SK-N-SH treated with all-trans-retinoic acid at 6 μM for 48 hours (cell line): ENCODE data around the gene TBXA2R.

Experiments
- ESRRG ChIP-seq: fragments of 250-450 bp; sonication (Bioruptor Pico); IDR thresholded peaks from 2 replicates; pipeline ENCODE4 v1.6.1; 2021; ENCODE audit warnings: mild to moderate bottlenecking
- ZFP3 ChIP-seq: fragments of 250-450 bp; sonication (Bioruptor Pico); IDR thresholded peaks from 2 replicates; pipeline ENCODE4 v1.5.0; 2020; ENCODE audit warnings: mild to moderate bottlenecking, moderate library complexity

DNA sequence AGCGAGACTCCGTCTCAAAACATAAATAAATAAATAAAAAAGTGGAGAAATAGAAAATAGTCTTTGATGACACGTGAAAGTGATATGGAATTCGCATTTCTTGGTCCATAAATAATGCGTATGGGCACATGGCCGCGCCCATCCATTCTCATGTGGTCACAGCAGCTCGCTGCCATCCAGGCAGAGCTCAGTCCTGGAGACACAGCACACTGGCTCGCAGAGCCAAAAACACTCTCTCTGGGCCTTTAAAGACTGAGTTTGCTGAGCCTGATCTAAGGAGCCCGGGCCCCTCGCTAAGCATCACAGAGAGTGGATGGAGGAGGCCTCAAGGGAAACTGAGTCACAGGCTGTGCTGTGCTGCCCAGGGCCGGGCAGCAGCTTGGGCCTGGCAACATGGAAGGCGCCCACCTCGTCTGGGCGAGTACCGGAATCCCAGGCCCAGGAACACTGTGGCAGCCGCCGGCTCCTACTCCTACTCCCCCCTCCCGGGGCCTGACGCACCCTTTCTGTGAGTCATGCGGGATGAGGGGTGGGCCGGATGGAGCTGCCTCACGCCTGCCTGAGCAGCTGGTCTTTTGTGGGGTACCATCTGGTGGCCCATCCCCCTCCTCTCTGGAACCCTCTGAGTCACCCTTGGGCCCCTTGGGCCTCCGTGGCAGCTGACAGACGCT lies 48.9 kb upstream of the TBXA2R start:
- 0 out of 2 replicates have a peak, but pooled peaks have one; percentile 50 for TF ChIP-seq ZFP3 (CRISPR knock-in tag)
- no peak for TF ChIP-seq ESRRG (CRISPR knock-in tag)
